Stomach (tissue), 9 donors: ENCODE measurements around the gene C6orf58. TPM values are rescaled to one million over a fixed set of nuclear protein-coding genes. Genes with fewer than 3 reads are reported as not detected.

ENCODE experiments used
- DNase-seq, 2 donors: peaks; one replicate each; pipeline versions ENCODE4 v3.0.0 to v3.0.0-alpha.2; 2013 to 2019
- H3K27ac ChIP-seq, 5 donors: fragments of 200-600 bp in 4 of 5; sonication (generic) in 4 of 5; one replicate each; pipeline ENCODE4 v1.5.1; 2013 to 2019; ENCODE audit warnings: mild to moderate bottlenecking in 1 of 5, moderate library complexity in 1 of 5
- H3K27me3 ChIP-seq, 3 donors: fragments of 200-600 bp; sonication (generic); one replicate each; pipeline ENCODE4 v1.5.1; 2017 to 2019; ENCODE audit warnings: mixed run types in 1 of 3
- H3K36me3 ChIP-seq, 4 donors: fragments of 200-600 bp; sonication (generic); 1 replicate in 3 of 4; 2 replicates in 1 of 4; pipeline ENCODE4 v1.5.1; 2016 to 2019
- H3K4me1 ChIP-seq, 4 donors: fragments of 200-600 bp; sonication (generic); one replicate each; pipeline ENCODE4 v1.5.1; 2016 to 2019
- H3K4me3 ChIP-seq, 4 donors: fragments of 200-600 bp; sonication (generic) in 3 of 4; one replicate each; pipeline ENCODE4 v1.5.1; 2016 to 2019; ENCODE audit warnings: mild to moderate bottlenecking in 1 of 4
- H3K9me3 ChIP-seq, 4 donors: fragments of 200-600 bp; sonication (generic); one replicate each; pipeline ENCODE4 v1.5.1; 2016 to 2019
- EP300 ChIP-seq: sonication (generic); formaldehyde crosslinking; IDR thresholded peaks from one replicate; pipeline ENCODE4 v1.6.1; 2017; ENCODE audit warnings: antibody characterized with exemption
- POLR2A ChIP-seq, 4 donors: fragments of 450-650 bp; IDR thresholded peaks; one replicate each; pipeline ENCODE4 v1.6.1; 2016; ENCODE audit warnings: antibody characterized with exemption in 4 of 4, control low read depth in 2 of 4, mild to moderate bottlenecking in 1 of 4, moderate library complexity in 1 of 4
- POLR2AphosphoS5 ChIP-seq, 3 donors: sonication (generic); formaldehyde crosslinking; IDR thresholded peaks; one replicate each; pipeline ENCODE4 v1.6.1; 2016; ENCODE audit warnings: antibody characterized with exemption in 3 of 3
- WGBS, 5 donors: extraction: QIAGEN DNeasy Blood & Tissue Kit in 3 of 5; methylation state at CpG; one replicate each; pipeline versions ENCODE4 v1.1.5 to v1.1.7; 2013 to 2018; 5-methylcytosine and 5-hydroxymethylcytosine counted together
- intact Hi-C: fragments of 100-400 bp; cut with DNase I; formaldehyde crosslinking; loops from one replicate; pipeline ENCODE4 v1.15.1; 2023; ENCODE audit warnings: low total_unique reads
- polyA plus RNA-seq, 3 donors: library from polyadenylated mRNA; stranded (reverse); fragments of 200-250 nt; gene quantifications; one replicate each; pipeline ENCODE4 v1.2.3, GENCODE V29; 2013
- total RNA-seq, 5 donors: library from RNA; depleted of rRNA; stranded (reverse); fragments of >200 nt; gene quantifications; one replicate each; pipeline versions ENCODE4 v1.1.0 to v1.2.3, GENCODE V29; 2014 to 2016
- TF ChIP-seq, protein P1 (sequence below), 7 experiments: fragments of 450-650 bp in 4 of 7; fragments of 200-600 bp in 3 of 7; sonication (generic) in 3 of 7; IDR thresholded peaks; one replicate each; pipeline ENCODE4 v1.5.1; 2016 to 2019; ENCODE audit warnings: antibody characterized with exemption in 7 of 7, control low read depth in 2 of 7, mild to moderate bottlenecking in 1 of 7
- donor health status: healthy with polysubstance abuse.
- donor health status: Bipolar disorder and iron deficiency.
- donor health status: healthy.

C6orf58 gene
- total and polyA plus RNA-seq, 8 donors: 0.25 to 3.5 (median 2.3) TPM; not detected in 5

DNA sequence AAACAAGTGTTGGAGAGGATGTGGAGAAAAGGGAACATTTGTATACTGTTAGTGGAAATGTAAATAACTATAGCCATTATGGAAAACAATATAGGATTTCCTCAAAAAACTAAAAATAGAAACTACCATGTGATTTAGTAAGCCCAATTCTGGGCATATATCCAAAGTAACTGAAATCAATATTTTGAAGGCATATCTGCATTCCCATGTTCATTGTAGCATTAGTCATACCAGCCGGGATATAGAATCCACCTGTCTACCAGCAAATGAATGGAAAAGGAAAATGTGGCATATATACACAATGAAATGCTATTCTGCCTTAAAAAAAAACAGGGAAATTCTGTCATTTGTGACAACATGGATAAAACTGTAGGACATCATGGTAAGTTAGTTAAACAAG is 15.3 kb upstream of the C6orf58 start:
- no peak overlapping the region for H3K27ac ChIP-seq
- intact Hi-C loops: no loop called here
- no peaks in the 10 kb centered on the region for H3K9me3 ChIP-seq
- WGBS, 5 donors: 24 to 60% (median 33%) methylated on average over 1 of the region's 1 CpG
- H3K4me3 ChIP-seq: no peak overlapping the region
- no peaks in the 10 kb centered on the region for H3K4me1 ChIP-seq
- TF ChIP-seq POLR2A (IDR thresholded peaks at IDR 0.05) (no peak), EP300 (no peak), POLR2AphosphoS5 (IDR thresholded peaks at IDR 0.05) (no peak)
- TF ChIP-seq, protein P1, sequence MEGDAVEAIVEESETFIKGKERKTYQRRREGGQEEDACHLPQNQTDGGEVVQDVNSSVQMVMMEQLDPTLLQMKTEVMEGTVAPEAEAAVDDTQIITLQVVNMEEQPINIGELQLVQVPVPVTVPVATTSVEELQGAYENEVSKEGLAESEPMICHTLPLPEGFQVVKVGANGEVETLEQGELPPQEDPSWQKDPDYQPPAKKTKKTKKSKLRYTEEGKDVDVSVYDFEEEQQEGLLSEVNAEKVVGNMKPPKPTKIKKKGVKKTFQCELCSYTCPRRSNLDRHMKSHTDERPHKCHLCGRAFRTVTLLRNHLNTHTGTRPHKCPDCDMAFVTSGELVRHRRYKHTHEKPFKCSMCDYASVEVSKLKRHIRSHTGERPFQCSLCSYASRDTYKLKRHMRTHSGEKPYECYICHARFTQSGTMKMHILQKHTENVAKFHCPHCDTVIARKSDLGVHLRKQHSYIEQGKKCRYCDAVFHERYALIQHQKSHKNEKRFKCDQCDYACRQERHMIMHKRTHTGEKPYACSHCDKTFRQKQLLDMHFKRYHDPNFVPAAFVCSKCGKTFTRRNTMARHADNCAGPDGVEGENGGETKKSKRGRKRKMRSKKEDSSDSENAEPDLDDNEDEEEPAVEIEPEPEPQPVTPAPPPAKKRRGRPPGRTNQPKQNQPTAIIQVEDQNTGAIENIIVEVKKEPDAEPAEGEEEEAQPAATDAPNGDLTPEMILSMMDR (IDR thresholded peaks at IDR 0.05): no peak
- H3K27me3 ChIP-seq: no peaks in the 10 kb centered on the region
- H3K36me3 ChIP-seq: no peaks in the 10 kb centered on the region
- DNase-seq: no peak

DNA sequence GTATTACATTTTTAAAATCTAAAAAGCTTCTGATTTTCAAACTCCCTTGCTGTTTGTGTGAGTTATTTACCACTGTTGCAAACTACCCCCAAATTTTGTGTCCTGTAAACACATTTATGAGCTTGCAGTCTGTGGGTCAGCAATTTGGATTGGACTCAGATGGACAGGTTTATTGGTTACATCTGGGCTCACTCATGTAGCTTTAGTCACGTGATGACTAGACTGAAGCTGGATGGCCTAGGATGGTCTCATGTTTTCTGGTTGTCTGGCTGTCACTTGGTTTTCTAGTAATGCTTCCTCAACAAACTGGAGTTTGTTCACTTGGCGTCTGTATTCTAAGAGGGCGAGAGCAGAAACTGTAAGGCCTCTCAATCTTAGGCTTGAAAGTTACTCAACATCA is 12.2 kb upstream of the C6orf58 start:
- intact Hi-C loops: no loop called here
- Histone ChIP-seq H3K36me3 (no peaks in the 10 kb centered on the region), H3K27me3 (no peaks in the 10 kb centered on the region), H3K9me3 (no peaks in the 10 kb centered on the region), H3K4me3 (no peak overlapping the region), H3K27ac (no peak overlapping the region), H3K4me1 (no peaks in the 10 kb centered on the region)
- TF ChIP-seq POLR2A (IDR thresholded peaks at IDR 0.05) (no peak), EP300 (no peak), POLR2AphosphoS5 (IDR thresholded peaks at IDR 0.05) (no peak)
- TF ChIP-seq, protein P1 (IDR thresholded peaks at IDR 0.05): no peak
- DNase-seq: no peak
- 80 to 87% (median 84%) methylated on average over 3 of the region's 3 CpGs for whole genome bisulfite sequencing, 5 donors

DNA sequence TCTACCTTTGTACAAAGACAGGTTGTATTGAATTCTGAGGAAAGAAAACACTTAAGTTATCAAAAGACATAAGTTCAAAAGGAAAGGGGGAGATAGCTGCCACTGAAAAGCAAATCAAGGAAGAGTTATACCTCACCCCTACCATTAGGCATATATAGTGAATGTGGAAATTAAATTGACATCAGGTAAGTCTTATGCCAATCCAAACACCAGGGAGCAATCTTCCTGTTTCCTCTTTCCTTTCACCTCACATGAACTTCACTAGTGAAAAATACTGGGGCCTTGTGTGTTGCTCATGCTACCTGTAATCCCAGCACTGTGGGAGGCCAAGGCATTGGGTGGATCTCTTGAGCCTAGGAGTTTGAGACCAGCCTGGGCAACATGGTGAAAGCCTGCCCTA is 10.9 kb upstream of the C6orf58 start:
- no peaks in the 10 kb centered on the region for H3K36me3 ChIP-seq
- no peaks in the 10 kb centered on the region for H3K27me3 ChIP-seq
- intact Hi-C loops: no loop called here
- H3K4me3 ChIP-seq: no peak overlapping the region
- DNase-seq: peak in 1 of 2 donors; percentile 5
- peak overlapping the region in 4 of 5 donors; percentile 2 to 64 (median 44) for H3K27ac ChIP-seq
- H3K9me3 ChIP-seq: no peaks in the 10 kb centered on the region
- TF ChIP-seq POLR2AphosphoS5 (IDR thresholded peaks at IDR 0.05) (peak in 2 of 3 donors; percentile 66 to 78), POLR2A (IDR thresholded peaks at IDR 0.05) (no peak)
- TF ChIP-seq, protein P1 (IDR thresholded peaks at IDR 0.05): no peak
- H3K4me1 ChIP-seq: peaks cover 0 to 7% (median 0%) of the 10 kb centered on the region in 4 donors

GRCh38 chr6:127566651-127567050 is 10.3 kb upstream of the C6orf58 start:
- TF ChIP-seq POLR2AphosphoS5 (IDR thresholded peaks at IDR 0.05) (no peak), POLR2A (IDR thresholded peaks at IDR 0.05) (no peak), EP300 (no peak)
- TF ChIP-seq, protein P1 (IDR thresholded peaks at IDR 0.05): no peak
- H3K36me3 ChIP-seq: no peaks in the 10 kb centered on the region
- H3K4me3 ChIP-seq: no peak overlapping the region
- H3K27ac ChIP-seq: peak overlapping the region in 4 of 5 donors; percentile 2 to 64 (median 44)
- DNase-seq: no peak
- intact Hi-C loops: no loop called here
- no peaks in the 10 kb centered on the region for H3K9me3 ChIP-seq
- no peaks in the 10 kb centered on the region for H3K27me3 ChIP-seq
- peaks cover 0 to 8% (median 0%) of the 10 kb centered on the region in 4 donors for H3K4me1 ChIP-seq
